Mesothelial cell of epicardium (in vitro differentiated cells): ENCODE results near the gene PSMG2. TPM values are rescaled to one million over a fixed set of nuclear protein-coding genes. Genes with fewer than 3 reads are reported as not detected.

Source experiments
- DNase-seq, 2 experiments: peaks; one replicate each; pipeline ENCODE4 v3.0.0; 2021; ENCODE audit warnings: low spot score in 2 of 2; ENCODE audit not compliant: unreplicated experiment in 2 of 2
- H3K27ac Mint-ChIP-seq: 2 replicates; pipeline ENCODE4 v1.8.0; 2021; ENCODE audit warnings: mixed read lengths
- H3K27me3 Mint-ChIP-seq: 2 replicates; pipeline ENCODE4 v1.8.0; 2021; ENCODE audit warnings: low read depth, mixed read lengths
- H3K36me3 Mint-ChIP-seq: 2 replicates; pipeline ENCODE4 v1.8.0; 2021; ENCODE audit warnings: mixed read lengths
- H3K4me1 Mint-ChIP-seq: 2 replicates; pipeline ENCODE4 v1.8.0; 2021; ENCODE audit warnings: mixed read lengths
- H3K4me3 Mint-ChIP-seq: 2 replicates; pipeline ENCODE4 v1.8.0; 2021; ENCODE audit warnings: mild to moderate bottlenecking, moderate library complexity, mixed read lengths
- H3K9me3 Mint-ChIP-seq: 2 replicates; pipeline ENCODE4 v1.8.0; 2021; ENCODE audit warnings: mixed read lengths
- CTCF ChIP-seq: fragments of 200-600 bp; sonication (generic); IDR thresholded peaks from one replicate; pipeline ENCODE4 v1.5.0; 2021; ENCODE audit warnings: antibody characterized with exemption; ENCODE audit not compliant: unreplicated experiment
- total RNA-seq: library from RNA; stranded (reverse); gene quantifications from 3 replicates; pipeline ENCODE4 v1.2.1, GENCODE V29; 2021

The PSMG2 gene
- total RNA-seq, 1 donor from 2014 or later: 59.0 TPM

- no peak for DNase-seq
- H3K4me3 Mint-ChIP-seq: peak overlapping the region; percentile 90
- TF ChIP-seq CTCF: no peak
- H3K27me3 Mint-ChIP-seq: no peaks in the 10 kb centered on the region
- H3K27ac Mint-ChIP-seq: peak overlapping the region; percentile 97
- peaks cover 17% of the 10 kb centered on the region for H3K36me3 Mint-ChIP-seq
- peaks cover 29% of the 10 kb centered on the region for H3K4me1 Mint-ChIP-seq
- H3K9me3 Mint-ChIP-seq: no peaks in the 10 kb centered on the region
These were observed 822 bp downstream of the PSMG2 start for GRCh38 chr18:12703664-12704063.

GRCh38 chr18:12711446-12711845, 8.6 kb downstream of the PSMG2 start:
- H3K4me3 Mint-ChIP-seq: no peak overlapping the region
- H3K27ac Mint-ChIP-seq: no peak overlapping the region
- H3K4me1 Mint-ChIP-seq: no peaks in the 10 kb centered on the region
- TF ChIP-seq CTCF: no peak
- H3K36me3 Mint-ChIP-seq: peaks cover 29% of the 10 kb centered on the region
- no peak for DNase-seq
- no peaks in the 10 kb centered on the region for H3K27me3 Mint-ChIP-seq
- no peaks in the 10 kb centered on the region for H3K9me3 Mint-ChIP-seq

- Mint-ChIP-seq H3K4me1 (no peaks in the 10 kb centered on the region), H3K27me3 (no peaks in the 10 kb centered on the region), H3K9me3 (no peaks in the 10 kb centered on the region), H3K27ac (no peak overlapping the region), H3K36me3 (peaks cover 30% of the 10 kb centered on the region), H3K4me3 (no peak overlapping the region)
- no peak for DNase-seq
- TF ChIP-seq CTCF: no peak
These were observed 18.8 kb downstream of the PSMG2 start for GRCh38 chr18:12721495-12722275.

- Mint-ChIP-seq H3K27me3 (no peaks in the 10 kb centered on the region), H3K36me3 (peaks cover 30% of the 10 kb centered on the region)
- no peak for TF ChIP-seq CTCF
These were observed 19.9 kb downstream of the PSMG2 start for GRCh38 chr18:12722731-12723130.

GRCh38 chr18:12726331-12726730, 23.5 kb downstream of the PSMG2 start:
- Mint-ChIP-seq H3K4me3 (no peak overlapping the region), H3K9me3 (peaks cover 13% of the 10 kb centered on the region), H3K27me3 (no peaks in the 10 kb centered on the region), H3K36me3 (peaks cover 34% of the 10 kb centered on the region), H3K4me1 (no peaks in the 10 kb centered on the region), H3K27ac (no peak overlapping the region)
- no peak for TF ChIP-seq CTCF
- no peak for DNase-seq

More at GRCh38 chr18:12722731-12723130, 19.9 kb downstream of the PSMG2 start:
- DNase-seq: no peak
- Mint-ChIP-seq H3K27ac (no peak overlapping the region), H3K4me1 (no peaks in the 10 kb centered on the region), H3K9me3 (no peaks in the 10 kb centered on the region), H3K4me3 (no peak overlapping the region)
